Central memory CD8-positive, alpha-beta T cell (primary cell): ENCODE results near the gene CD6.
A peak's percentile ranks its signal among the peaks of the same experiment; 100 is the strongest.

ENCODE experiments used
- ATAC-seq: fragments of 150-1000 bp; cut with Tn5 transposase; replicated peaks from 2 replicates; pipeline ENCODE4 v1.10.0; 2022; ENCODE audit warnings: mild to moderate bottlenecking, moderate FRiP score, moderate number of reproducible peaks; ENCODE audit not compliant: poor library complexity, severe bottlenecking; ENCODE audit errors: extremely low read depth
- DNase-seq, 2 donors: peaks; one replicate each; pipeline ENCODE4 v3.0.0; 2021; ENCODE audit warnings: low spot score in 2 of 2
- H3K27ac Mint-ChIP-seq: one replicate; pipeline ENCODE4 v1.8.0; 2022; ENCODE audit warnings: low read depth, mild to moderate bottlenecking, moderate library complexity, mixed read lengths
- H3K27me3 Mint-ChIP-seq: one replicate; pipeline ENCODE4 v1.8.0; 2022; ENCODE audit warnings: mixed read lengths
- H3K36me3 Mint-ChIP-seq: one replicate; pipeline ENCODE4 v1.8.0; 2022; ENCODE audit warnings: mild to moderate bottlenecking, moderate library complexity, mixed read lengths; ENCODE audit not compliant: insufficient read depth
- H3K4me1 Mint-ChIP-seq: one replicate; pipeline ENCODE4 v1.8.0; 2022; ENCODE audit warnings: mixed read lengths
- H3K4me3 Mint-ChIP-seq: one replicate; pipeline ENCODE4 v1.8.0; 2022; ENCODE audit warnings: mild to moderate bottlenecking, moderate library complexity, mixed read lengths
- H3K9me3 Mint-ChIP-seq: one replicate; pipeline ENCODE4 v1.8.0; 2022; ENCODE audit warnings: mixed read lengths

CD6 gene, protein sequence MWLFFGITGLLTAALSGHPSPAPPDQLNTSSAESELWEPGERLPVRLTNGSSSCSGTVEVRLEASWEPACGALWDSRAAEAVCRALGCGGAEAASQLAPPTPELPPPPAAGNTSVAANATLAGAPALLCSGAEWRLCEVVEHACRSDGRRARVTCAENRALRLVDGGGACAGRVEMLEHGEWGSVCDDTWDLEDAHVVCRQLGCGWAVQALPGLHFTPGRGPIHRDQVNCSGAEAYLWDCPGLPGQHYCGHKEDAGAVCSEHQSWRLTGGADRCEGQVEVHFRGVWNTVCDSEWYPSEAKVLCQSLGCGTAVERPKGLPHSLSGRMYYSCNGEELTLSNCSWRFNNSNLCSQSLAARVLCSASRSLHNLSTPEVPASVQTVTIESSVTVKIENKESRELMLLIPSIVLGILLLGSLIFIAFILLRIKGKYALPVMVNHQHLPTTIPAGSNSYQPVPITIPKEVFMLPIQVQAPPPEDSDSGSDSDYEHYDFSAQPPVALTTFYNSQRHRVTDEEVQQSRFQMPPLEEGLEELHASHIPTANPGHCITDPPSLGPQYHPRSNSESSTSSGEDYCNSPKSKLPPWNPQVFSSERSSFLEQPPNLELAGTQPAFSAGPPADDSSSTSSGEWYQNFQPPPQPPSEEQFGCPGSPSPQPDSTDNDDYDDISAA

GRCh38 chr11:60971520-60971919 is at the start of gene CD6:
TSS of gene CD6 (plus strand) at chr11:60971680. CDS start at chr11:60971866, 186 bp downstream.
- H3K9me3 Mint-ChIP-seq = no peaks in the 10 kb centered on the region
- H3K4me3 Mint-ChIP-seq = peak within 1 kb of the TSS; percentile 89
- H3K4me1 Mint-ChIP-seq = peaks cover 49% of the 10 kb centered on the region
- peak within 1 kb of the TSS; percentile 90 for H3K27ac Mint-ChIP-seq
- ATAC-seq = peak; percentile 88
- peak; percentile 50 to 73 for DNase-seq
- peaks cover 31% of the 10 kb centered on the region for H3K36me3 Mint-ChIP-seq
- no peaks in the 10 kb centered on the region for H3K27me3 Mint-ChIP-seq

DNA sequence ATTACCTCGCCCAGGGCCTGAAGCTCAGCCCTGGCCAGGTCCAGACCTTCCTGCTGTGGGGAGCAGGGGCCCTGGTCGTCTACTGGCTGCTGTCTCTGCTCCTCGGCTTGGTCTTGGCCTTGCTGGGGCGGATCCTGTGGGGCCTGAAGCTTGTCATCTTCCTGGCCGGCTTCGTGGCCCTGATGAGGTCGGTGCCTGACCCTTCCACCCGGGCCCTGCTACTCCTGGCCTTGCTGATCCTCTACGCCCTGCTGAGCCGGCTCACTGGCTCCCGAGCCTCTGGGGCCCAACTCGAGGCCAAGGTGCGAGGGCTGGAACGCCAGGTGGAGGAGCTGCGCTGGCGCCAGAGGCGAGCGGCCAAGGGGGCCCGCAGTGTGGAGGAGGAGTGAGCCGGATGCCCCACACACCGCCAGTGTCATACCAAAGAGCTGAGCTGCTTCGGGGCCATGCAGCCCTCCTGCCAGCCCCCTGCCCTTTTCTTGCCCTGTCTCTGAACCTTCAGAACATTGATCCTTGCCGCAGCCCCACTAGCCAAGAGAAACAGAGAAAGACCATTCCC is 49.6 kb upstream of the CD6 start:
- no peak overlapping the region for H3K27ac Mint-ChIP-seq
- H3K4me1 Mint-ChIP-seq = peaks cover 22% of the 10 kb centered on the region
- peaks cover 24% of the 10 kb centered on the region for H3K27me3 Mint-ChIP-seq
- DNase-seq (no peak), ATAC-seq (no peak)
- no peak overlapping the region for H3K4me3 Mint-ChIP-seq
- H3K36me3 Mint-ChIP-seq = peaks cover 21% of the 10 kb centered on the region
- no peaks in the 10 kb centered on the region for H3K9me3 Mint-ChIP-seq

- Mint-ChIP-seq H3K36me3 (peaks cover 21% of the 10 kb centered on the region), H3K4me3 (peak overlapping the region; percentile 70), H3K27me3 (peaks cover 35% of the 10 kb centered on the region), H3K27ac (no peak overlapping the region), H3K4me1 (peaks cover 17% of the 10 kb centered on the region), H3K9me3 (no peaks in the 10 kb centered on the region)
- ATAC-seq (no peak), DNase-seq (no peak)
Observed at GRCh38 chr11:60922906-60923305, 48.6 kb upstream of the CD6 start.

DNA sequence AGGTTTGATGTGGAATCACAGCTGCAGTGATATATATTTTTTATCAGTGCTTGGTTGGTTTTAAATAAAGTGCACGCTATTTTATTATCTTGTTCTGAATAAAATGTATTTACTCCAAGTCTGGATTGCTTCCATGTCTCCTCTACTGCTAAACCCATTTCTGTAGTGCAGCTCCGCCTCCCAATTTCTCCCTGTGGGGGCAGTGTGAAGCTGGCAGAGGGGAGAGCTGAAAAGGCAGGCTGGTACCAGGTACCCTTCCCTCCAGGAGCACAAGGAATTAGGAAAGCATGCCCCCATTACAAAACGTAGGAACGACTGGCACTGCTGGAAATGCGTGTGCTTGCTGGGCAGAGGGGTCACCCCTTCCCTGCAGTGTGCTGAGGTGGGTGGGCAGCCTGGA is 48.2 kb upstream of the CD6 start:
- Mint-ChIP-seq H3K27me3 (peaks cover 35% of the 10 kb centered on the region), H3K36me3 (peaks cover 21% of the 10 kb centered on the region), H3K4me3 (peak overlapping the region; percentile 70), H3K9me3 (no peaks in the 10 kb centered on the region), H3K4me1 (peaks cover 17% of the 10 kb centered on the region), H3K27ac (no peak overlapping the region)
- ATAC-seq (no peak), DNase-seq (no peak)

GRCh38 chr11:60923800-60924109 is 47.7 kb upstream of the CD6 start:
- H3K27me3 Mint-ChIP-seq = peaks cover 35% of the 10 kb centered on the region
- peak overlapping the region; percentile 70 for H3K4me3 Mint-ChIP-seq
- ATAC-seq (no peak), DNase-seq (no peak)
- no peaks in the 10 kb centered on the region for H3K9me3 Mint-ChIP-seq
- no peak overlapping the region for H3K27ac Mint-ChIP-seq
- peaks cover 21% of the 10 kb centered on the region for H3K36me3 Mint-ChIP-seq
- peaks cover 17% of the 10 kb centered on the region for H3K4me1 Mint-ChIP-seq

- Mint-ChIP-seq H3K36me3 (peaks cover 19% of the 10 kb centered on the region), H3K4me1 (peaks cover 17% of the 10 kb centered on the region), H3K4me3 (peak within 1 kb of the TSS; percentile 70), H3K9me3 (no peaks in the 10 kb centered on the region), H3K27ac (no peak within 1 kb of the TSS), H3K27me3 (peaks cover 35% of the 10 kb centered on the region)
- DNase-seq = no peak
- no peak for ATAC-seq
Observed at GRCh38 chr11:60924110-60924905, 47.2 kb upstream of the CD6 start, which contains the start of gene TMEM132A. TSS of gene TMEM132A (plus strand) at chr11:60924460. CDS start at chr11:60924634, 174 bp downstream.

DNA sequence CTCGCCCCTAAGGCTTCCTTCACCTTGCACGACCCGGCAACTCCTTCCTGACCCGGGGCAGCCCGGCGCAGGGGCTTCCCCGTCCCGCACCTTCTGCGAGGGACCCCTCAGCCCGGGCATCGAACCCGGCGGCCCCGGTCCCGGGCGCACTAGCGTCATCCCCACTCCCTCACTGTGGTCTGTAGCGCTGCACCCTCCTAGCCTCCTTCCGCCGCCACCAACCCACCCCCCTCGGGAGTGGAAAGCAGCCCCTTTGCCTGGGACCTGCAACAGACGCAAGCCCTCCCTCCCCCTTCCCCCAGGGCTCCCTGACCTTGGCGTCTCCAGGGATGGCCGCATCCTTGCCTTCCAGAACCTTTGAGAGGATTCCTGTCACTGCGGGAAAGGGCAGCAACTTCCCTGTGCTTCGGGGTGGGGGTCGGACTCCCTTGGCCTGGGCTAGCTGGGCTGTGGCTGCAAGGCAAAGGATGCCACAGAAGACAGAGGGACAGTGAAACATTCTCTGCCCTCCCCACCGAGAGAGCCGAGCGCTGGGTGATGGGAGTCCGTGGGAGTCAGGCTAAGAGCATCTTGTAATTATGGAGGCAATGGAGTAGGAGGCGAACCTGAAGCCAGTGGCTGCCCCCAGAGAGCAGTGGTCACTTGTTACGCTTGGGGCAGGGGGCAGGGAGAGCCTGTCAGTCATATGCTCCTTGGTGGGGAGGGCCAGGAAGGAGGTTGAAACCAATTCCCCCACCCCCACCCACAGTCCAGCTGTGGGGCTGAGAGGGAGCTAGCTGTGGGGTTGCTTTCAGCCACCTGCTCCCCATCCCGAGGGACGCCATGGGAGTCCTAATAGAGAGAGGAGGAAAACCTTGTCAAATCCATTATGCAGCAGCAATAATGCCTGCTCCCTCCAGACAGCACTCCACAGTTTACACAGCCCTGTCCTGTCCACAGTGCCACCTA is 46.3 kb upstream of the CD6 start:
- Mint-ChIP-seq H3K9me3 (no peaks in the 10 kb centered on the region), H3K27ac (no peak overlapping the region), H3K27me3 (peaks cover 35% of the 10 kb centered on the region), H3K4me1 (peaks cover 17% of the 10 kb centered on the region), H3K36me3 (peaks cover 13% of the 10 kb centered on the region), H3K4me3 (peak overlapping the region; percentile 70)
- DNase-seq (no peak), ATAC-seq (peak; percentile 42)

DNA sequence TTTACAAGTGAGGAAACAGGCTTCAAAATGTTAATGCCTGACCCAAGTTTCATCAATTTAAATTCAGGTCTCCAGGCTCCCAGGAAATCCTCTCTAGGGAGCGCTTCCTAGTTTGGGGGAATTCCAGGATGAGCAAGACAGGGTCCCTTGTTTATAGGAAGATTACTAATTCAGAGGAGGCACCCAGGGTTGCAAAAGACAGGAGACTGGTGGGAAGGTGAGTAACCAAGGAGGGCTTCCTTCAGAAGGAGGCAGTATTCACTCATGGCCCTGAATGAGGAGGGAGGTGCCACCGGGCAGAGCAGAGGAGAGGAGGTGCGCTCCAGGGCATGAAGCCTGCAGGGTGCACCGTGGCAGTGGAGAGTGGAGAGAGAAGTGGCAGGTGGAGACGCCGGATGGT is 45.6 kb upstream of the CD6 start:
- Mint-ChIP-seq H3K4me3 (no peak overlapping the region), H3K4me1 (peaks cover 17% of the 10 kb centered on the region), H3K27me3 (peaks cover 37% of the 10 kb centered on the region), H3K27ac (no peak overlapping the region), H3K36me3 (peaks cover 7% of the 10 kb centered on the region), H3K9me3 (no peaks in the 10 kb centered on the region)
- no peak for ATAC-seq
- no peak for DNase-seq

GRCh38 chr11:60926500-60926899 is 45.0 kb upstream of the CD6 start:
- Mint-ChIP-seq H3K36me3 (peaks cover 3% of the 10 kb centered on the region), H3K4me1 (peaks cover 17% of the 10 kb centered on the region), H3K9me3 (no peaks in the 10 kb centered on the region), H3K27ac (no peak overlapping the region), H3K4me3 (no peak overlapping the region), H3K27me3 (peaks cover 43% of the 10 kb centered on the region)
- ATAC-seq (no peak), DNase-seq (no peak)

DNA sequence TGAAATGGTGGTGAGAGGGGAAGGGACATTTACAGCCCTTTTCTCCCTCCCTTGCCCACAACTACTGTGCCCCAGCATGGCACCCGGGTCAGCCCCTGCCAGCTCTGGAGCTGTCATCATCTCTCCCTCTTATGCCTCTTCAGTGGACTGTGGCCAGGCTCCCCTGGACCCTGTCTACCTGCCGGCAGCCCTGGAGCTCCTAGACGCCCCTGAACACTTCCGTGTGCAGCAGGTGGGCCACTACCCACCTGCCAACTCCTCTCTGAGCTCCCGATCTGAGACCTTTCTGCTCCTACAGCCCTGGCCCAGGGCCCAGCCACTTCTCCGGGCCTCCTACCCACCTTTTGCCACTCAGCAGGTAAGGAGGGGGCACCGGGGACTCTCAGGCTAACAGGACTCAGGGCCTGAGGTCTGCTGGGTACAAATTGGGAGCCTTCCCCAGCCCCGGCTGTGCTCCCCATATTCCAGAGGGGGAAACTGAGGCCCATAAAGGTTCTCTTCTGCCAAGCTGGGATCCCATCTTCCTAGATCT is 44.4 kb upstream of the CD6 start:
- no peak overlapping the region for H3K4me3 Mint-ChIP-seq
- H3K36me3 Mint-ChIP-seq = peaks cover 3% of the 10 kb centered on the region
- no peak for DNase-seq
- ATAC-seq = no peak
- peaks cover 44% of the 10 kb centered on the region for H3K27me3 Mint-ChIP-seq
- H3K9me3 Mint-ChIP-seq = no peaks in the 10 kb centered on the region
- peaks cover 16% of the 10 kb centered on the region for H3K4me1 Mint-ChIP-seq
- H3K27ac Mint-ChIP-seq = no peak overlapping the region

GRCh38 chr11:60927600-60927999 is 43.9 kb upstream of the CD6 start:
- DNase-seq (no peak), ATAC-seq (no peak)
- Mint-ChIP-seq H3K36me3 (no peaks in the 10 kb centered on the region), H3K27ac (no peak overlapping the region), H3K27me3 (peaks cover 44% of the 10 kb centered on the region), H3K9me3 (no peaks in the 10 kb centered on the region), H3K4me3 (no peak overlapping the region), H3K4me1 (peaks cover 12% of the 10 kb centered on the region)
